Measurements from ENCODE around the gene PRR19. TPM values are rescaled to one million over a fixed set of nuclear protein-coding genes. Genes with fewer than 3 reads are reported as not detected.
A peak's percentile ranks its signal among the peaks of the same experiment; 100 is the strongest.

Gene PRR19
- total RNA-seq, 2 experiments from 2014 or later = 0.16 TPM; not detected in 1

DNA sequence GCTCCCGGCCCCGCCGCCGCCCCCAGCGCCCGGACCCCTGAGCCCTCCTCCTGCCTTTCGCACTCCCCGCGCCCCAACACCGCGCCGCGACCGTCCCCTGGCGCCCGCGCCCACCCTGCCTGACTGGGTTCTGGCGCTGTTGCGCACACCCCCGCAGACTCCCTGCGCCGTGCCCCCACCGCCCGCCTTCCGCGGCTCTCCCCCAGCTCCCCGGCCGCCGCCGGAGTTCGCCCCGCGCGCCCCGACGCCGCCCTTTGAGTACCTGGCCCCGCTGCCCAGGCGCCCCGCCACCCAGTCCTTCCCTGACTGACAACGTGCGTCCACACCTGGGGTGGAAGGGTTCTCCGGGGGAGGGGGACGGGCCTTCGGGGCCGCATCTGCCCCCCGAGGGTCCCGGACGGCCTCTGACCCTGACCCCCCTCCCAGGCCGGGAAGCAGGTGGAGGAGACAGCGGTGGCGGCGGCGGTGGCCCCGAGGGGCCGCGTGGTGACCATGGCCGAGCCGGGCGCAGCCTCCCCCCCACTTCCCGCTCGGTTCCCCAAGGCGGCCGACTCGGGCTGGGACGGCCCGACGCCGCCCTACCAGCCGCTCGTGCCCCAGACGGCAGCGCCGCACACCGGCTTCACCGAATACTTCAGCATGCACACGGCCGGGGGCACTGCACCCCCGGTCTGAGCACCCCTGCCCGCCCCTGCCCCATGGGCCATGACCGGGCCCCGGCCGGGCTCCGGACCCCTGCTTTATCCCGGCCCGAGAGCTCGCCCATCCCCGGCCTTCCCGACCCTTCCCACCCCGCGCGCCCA, 22.1 kb downstream of the PRR19 start:
- no peaks in the 10 kb centered on the region for H3K9me3 Mint-ChIP-seq
- H3K9me3 ChIP-seq (ENCODE audit: control insufficient read depth in 1 of 2, insufficient read depth in 1 of 2, low read length in 2 of 2) = peaks cover 0 to 4% of the 10 kb centered on the region in 2 experiments
- no peak overlapping the region for H3K27ac Mint-ChIP-seq
- H3K4me3 Mint-ChIP-seq = no peak overlapping the region
- H3K4me1 Mint-ChIP-seq (ENCODE audit: low read depth) = peaks cover 25% of the 10 kb centered on the region
- H3K27ac ChIP-seq (ENCODE audit: low read depth in 1 of 2, low read length in 2 of 2) = no peak overlapping the region
- peaks cover 26% of the 10 kb centered on the region for H3K4me1 ChIP-seq (ENCODE audit: insufficient read depth, low read length)
- intact Hi-C loops (cut with DNase I, micrococcal nuclease) = loop anchor here in 1 of 2 experiments (2.0 to 10.0 kb wide), 2 partner anchors 81 to 1979 kb away; partner anchors contain the start of genes C19orf47, GSK3A and PLD3
- no peaks in the 10 kb centered on the region for H3K36me3 Mint-ChIP-seq (ENCODE audit: low read depth)
- peaks cover 25% of the 10 kb centered on the region for H3K27me3 Mint-ChIP-seq
- TF ChIP-seq, protein P1, sequence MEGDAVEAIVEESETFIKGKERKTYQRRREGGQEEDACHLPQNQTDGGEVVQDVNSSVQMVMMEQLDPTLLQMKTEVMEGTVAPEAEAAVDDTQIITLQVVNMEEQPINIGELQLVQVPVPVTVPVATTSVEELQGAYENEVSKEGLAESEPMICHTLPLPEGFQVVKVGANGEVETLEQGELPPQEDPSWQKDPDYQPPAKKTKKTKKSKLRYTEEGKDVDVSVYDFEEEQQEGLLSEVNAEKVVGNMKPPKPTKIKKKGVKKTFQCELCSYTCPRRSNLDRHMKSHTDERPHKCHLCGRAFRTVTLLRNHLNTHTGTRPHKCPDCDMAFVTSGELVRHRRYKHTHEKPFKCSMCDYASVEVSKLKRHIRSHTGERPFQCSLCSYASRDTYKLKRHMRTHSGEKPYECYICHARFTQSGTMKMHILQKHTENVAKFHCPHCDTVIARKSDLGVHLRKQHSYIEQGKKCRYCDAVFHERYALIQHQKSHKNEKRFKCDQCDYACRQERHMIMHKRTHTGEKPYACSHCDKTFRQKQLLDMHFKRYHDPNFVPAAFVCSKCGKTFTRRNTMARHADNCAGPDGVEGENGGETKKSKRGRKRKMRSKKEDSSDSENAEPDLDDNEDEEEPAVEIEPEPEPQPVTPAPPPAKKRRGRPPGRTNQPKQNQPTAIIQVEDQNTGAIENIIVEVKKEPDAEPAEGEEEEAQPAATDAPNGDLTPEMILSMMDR (IDR thresholded peaks at IDR 0.05) = no peak
- H3K27me3 ChIP-seq (ENCODE audit: control insufficient read depth in 1 of 2, insufficient read depth in 2 of 2, low read length in 2 of 2) = peaks cover 16 to 21% of the 10 kb centered on the region in 2 experiments
- peak overlapping the region; percentile 84 for H3K4me3 ChIP-seq (ENCODE audit: low read length)
- ChIA-PET CTCF (interaction anchor here (1.1 kb wide), 1 partner anchor 45 kb away, joined by 3 read pairs; no protein-coding TSS in a partner anchor), POLR2A (no interaction called here)
- ATAC-seq (ENCODE audit: poor library complexity) (no peak), DNase-seq (peak in 5 of 14 experiments; percentile 7 to 61 (median 24))
- no peaks in the 10 kb centered on the region for H3K36me3 ChIP-seq (ENCODE audit: insufficient read depth, low read length)

- H3K4me1 ChIP-seq (ENCODE audit: insufficient read depth, low read length) = peaks cover 26% of the 10 kb centered on the region
- DNase-seq (peak in 3 of 14 experiments; percentile 21 to 52 (median 24)), ATAC-seq (ENCODE audit: poor library complexity) (no peak)
- H3K36me3 ChIP-seq (ENCODE audit: insufficient read depth, low read length) = no peaks in the 10 kb centered on the region
- no peak overlapping the region for H3K27ac ChIP-seq (ENCODE audit: low read depth in 1 of 2, low read length in 2 of 2)
- Mint-ChIP-seq H3K27ac (peak overlapping the region; percentile 50), H3K9me3 (no peaks in the 10 kb centered on the region), H3K36me3 (ENCODE audit: low read depth) (no peaks in the 10 kb centered on the region), H3K4me3 (peak overlapping the region; percentile 94), H3K27me3 (peaks cover 25% of the 10 kb centered on the region), H3K4me1 (ENCODE audit: low read depth) (peaks cover 25% of the 10 kb centered on the region)
- peak overlapping the region; percentile 84 for H3K4me3 ChIP-seq (ENCODE audit: low read length)
- ChIA-PET CTCF (interaction anchor here (0.8 kb wide), 1 partner anchor 22 kb away, joined by 3 read pairs; no protein-coding TSS in a partner anchor), POLR2A (no interaction called here)
- TF ChIP-seq, protein P1 (IDR thresholded peaks at IDR 0.05) = peak; percentile 90
- peaks cover 16 to 21% of the 10 kb centered on the region in 2 experiments for H3K27me3 ChIP-seq (ENCODE audit: control insufficient read depth in 1 of 2, insufficient read depth in 2 of 2, low read length in 2 of 2)
- intact Hi-C loops (cut with DNase I, micrococcal nuclease) = loop anchor here (1.0 to 10.0 kb wide), 10 partner anchors 22 to 1980 kb away; partner anchors contain the start of genes PAFAH1B3 (in 2 of the 2), PRR19 (in 2 of the 2), C19orf47 (in 1 of the 2) and GSK3A (in 1 of the 2)
- H3K9me3 ChIP-seq (ENCODE audit: control insufficient read depth in 1 of 2, insufficient read depth in 1 of 2, low read length in 2 of 2) = peaks cover 0 to 4% of the 10 kb centered on the region in 2 experiments
Observed at GRCh38 chr19:42324655-42325307, 22.8 kb downstream of the PRR19 start.

DNA sequence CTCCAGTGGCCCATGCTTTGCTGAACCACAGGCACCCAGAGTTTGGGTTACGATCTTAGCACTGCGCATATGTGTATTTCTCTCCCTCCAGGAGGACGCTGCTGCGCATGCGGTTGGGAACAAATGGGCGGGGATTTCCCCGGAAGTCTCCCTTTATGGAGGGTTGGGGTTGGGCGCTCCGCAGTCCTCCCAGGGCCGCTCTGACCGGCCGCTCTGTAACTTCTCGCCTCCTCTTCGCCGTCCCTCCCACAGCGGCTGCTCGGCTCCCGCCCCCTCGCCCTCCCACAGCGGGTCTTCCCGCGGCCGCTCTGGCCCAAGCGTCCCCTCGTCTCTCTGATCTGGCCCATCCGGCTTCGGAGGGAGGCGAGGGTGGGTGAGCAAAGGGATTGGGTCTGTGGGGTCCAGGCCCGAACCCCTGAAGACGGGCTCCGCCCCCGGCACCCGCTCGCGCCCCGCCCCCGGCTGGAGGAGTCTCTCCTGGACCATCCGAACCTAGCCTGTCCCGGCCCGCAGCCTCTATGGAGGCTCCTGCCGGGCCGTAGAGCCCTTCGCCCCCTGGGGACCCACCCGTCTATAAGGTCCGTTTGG, 23.5 kb downstream of the PRR19 start, which contains the start of gene MEGF8:
MEGF8 (plus strand) TSS at position 328 of the 588 bp plus-strand sequence. CDS start 609 bp downstream, outside the sequence.
- Mint-ChIP-seq H3K27ac (peak within 1 kb of the TSS; percentile 50), H3K9me3 (no peaks in the 10 kb centered on the region), H3K4me1 (ENCODE audit: low read depth) (peaks cover 25% of the 10 kb centered on the region), H3K27me3 (peaks cover 25% of the 10 kb centered on the region), H3K4me3 (peak within 1 kb of the TSS; percentile 94), H3K36me3 (ENCODE audit: low read depth) (no peaks in the 10 kb centered on the region)
- ChIA-PET POLR2A (no interaction called here), CTCF (interaction anchor here (0.8 kb wide), 1 partner anchor 21 kb away, joined by 3 read pairs; no protein-coding TSS in a partner anchor)
- no peaks in the 10 kb centered on the region for H3K36me3 ChIP-seq (ENCODE audit: insufficient read depth, low read length)
- ATAC-seq (ENCODE audit: poor library complexity) (peak; percentile 95), DNase-seq (peak; percentile 97 to 99 (median 98))
- peak within 1 kb of the TSS; percentile 46 to 55 for H3K27ac ChIP-seq (ENCODE audit: low read depth in 1 of 2, low read length in 2 of 2)
- H3K4me1 ChIP-seq (ENCODE audit: insufficient read depth, low read length) = peaks cover 26% of the 10 kb centered on the region
- H3K4me3 ChIP-seq (ENCODE audit: low read length) = peak within 1 kb of the TSS; percentile 84
- TF ChIP-seq, protein P1 (IDR thresholded peaks at IDR 0.05) = no peak
- peaks cover 0 to 4% of the 10 kb centered on the region in 2 experiments for H3K9me3 ChIP-seq (ENCODE audit: control insufficient read depth in 1 of 2, insufficient read depth in 1 of 2, low read length in 2 of 2)
- intact Hi-C loops (cut with DNase I, micrococcal nuclease) = loop anchor here (1.0 to 10.0 kb wide), 10 partner anchors 23 to 1981 kb away; partner anchors contain the start of genes PAFAH1B3 (in 2 of the 2), PRR19 (in 2 of the 2), C19orf47 (in 1 of the 2) and GSK3A (in 1 of the 2)
- peaks cover 16 to 21% of the 10 kb centered on the region in 2 experiments for H3K27me3 ChIP-seq (ENCODE audit: control insufficient read depth in 1 of 2, insufficient read depth in 2 of 2, low read length in 2 of 2)

Measured in CD4-positive, alpha-beta T cell (primary cell).